ENCODE data around the gene ANG.
A peak's percentile ranks its signal among the peaks of the same experiment; 100 is the strongest.

Gene ANG

DNA sequence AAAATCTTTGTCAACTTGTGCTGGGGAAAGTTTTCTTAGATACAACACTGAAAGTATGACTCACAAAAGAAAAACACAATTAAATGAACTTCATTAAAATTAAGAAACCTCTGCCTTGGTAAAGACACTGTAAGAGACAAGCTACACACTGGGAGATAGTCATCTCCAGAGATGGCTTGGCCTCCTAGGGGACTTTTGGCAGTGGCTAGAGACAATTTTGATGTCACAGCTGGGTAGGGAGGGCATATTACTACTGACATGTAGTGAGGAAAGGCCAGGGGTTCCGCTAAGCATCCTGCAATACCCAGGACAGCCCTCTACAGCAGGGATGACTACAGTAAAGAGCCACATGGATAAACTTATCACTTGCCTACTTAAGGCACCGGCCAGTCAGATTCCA, 12.9 kb upstream of the ANG start:
- no peak for DNase-seq (ENCODE audit: low read depth in 1 of 2, low spot score in 1 of 2)

GRCh38 chr14:20676072-20676471, 12.5 kb upstream of the ANG start:
- no peak for DNase-seq (ENCODE audit: low read depth in 1 of 2, low spot score in 1 of 2)

DNA sequence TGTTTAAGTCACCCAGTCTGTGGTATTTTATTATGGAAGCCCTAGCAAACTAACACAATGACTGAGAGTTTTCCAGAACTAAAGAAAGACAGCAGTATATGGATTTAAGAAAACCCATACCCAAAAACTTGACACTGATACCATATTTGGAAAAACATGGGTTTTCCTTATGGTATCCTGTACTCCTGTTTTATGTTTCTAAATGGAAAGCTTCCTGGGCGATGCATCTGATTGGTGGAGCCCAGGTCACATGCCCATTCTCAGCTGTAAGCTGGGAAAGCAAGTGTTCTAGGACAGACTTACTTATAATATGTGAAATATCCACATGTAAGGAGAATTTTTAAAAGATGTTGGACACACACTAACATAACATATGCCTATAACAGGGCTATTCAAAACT, 8.7 kb upstream of the ANG start:
- no peak for DNase-seq (ENCODE audit: low read depth in 1 of 2, low spot score in 1 of 2)

DNA sequence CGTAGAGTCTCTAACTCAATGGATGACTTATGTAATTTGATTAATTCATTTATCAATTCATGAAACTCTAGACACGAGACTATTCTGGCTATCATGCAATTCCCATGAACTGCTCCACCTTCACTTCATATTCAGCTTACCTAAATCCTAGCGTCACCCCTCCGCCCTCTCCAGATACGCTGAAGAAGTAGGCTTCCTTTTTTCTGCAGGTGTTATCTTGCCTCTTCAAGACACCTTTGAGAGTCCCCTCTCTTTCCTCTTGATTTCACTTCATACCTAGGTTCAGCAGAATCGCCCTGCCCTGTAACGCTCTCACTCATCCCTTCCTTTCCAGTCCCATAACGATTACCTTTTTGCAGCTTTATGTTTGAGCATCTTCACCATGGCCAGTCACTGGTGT, 8.2 kb upstream of the ANG start:
- DNase-seq (ENCODE audit: low read depth in 1 of 2, low spot score in 1 of 2): no peak

DNA sequence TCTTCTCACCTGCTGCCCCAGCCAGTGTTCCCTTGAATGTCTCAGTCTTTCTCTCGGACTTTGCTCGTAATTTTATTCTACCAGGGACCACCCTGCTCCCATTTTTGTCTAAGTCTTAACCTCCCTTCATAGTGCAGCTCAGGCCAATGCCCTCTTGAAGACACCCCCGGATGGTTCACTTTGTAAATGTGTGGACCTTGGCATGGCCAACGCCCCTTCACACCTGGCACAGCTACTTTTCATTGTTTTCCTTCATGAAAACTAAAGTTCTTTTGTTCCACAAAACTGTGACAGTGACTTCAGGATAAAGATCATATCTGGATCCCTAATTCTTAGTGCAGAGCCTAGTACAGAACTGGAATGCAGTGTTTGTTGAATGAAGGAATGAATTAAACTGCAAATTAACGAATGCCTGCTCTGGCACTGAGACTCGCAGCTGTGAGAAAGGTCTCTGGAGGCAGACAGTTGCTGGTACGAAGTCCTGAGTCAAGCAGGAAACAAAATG, 7.7 kb upstream of the ANG start:
- DNase-seq (ENCODE audit: low read depth in 1 of 2, low spot score in 1 of 2): peak in 1 of 2 donors; percentile 27

GRCh38 chr14:20681348-20682126, 7.0 kb upstream of the ANG start:
- peak; percentile 67 to 75 for DNase-seq (ENCODE audit: low read depth in 1 of 2, low spot score in 1 of 2)

DNA sequence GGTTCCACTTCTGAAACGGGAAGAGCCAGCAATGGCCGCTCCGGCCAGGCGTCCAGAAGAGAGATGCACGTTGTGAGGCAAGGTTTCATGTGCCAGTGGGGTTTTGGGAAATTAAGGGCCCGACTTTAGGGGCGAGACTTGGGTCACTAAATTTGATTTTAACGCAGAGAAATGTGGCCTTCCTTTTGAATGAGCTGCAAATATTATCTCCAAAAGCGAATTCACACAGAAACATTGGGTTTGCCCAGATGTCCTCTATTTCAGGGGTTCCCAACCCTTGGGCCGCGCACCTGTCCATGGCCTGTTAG, 6.5 kb upstream of the ANG start:
- no peak for DNase-seq (ENCODE audit: low read depth in 1 of 2, low spot score in 1 of 2)

- peak; percentile 60 to 67 for DNase-seq (ENCODE audit: low read depth in 1 of 2, low spot score in 1 of 2)
Observed at GRCh38 chr14:20682435-20683124, 6.0 kb upstream of the ANG start.

DNA sequence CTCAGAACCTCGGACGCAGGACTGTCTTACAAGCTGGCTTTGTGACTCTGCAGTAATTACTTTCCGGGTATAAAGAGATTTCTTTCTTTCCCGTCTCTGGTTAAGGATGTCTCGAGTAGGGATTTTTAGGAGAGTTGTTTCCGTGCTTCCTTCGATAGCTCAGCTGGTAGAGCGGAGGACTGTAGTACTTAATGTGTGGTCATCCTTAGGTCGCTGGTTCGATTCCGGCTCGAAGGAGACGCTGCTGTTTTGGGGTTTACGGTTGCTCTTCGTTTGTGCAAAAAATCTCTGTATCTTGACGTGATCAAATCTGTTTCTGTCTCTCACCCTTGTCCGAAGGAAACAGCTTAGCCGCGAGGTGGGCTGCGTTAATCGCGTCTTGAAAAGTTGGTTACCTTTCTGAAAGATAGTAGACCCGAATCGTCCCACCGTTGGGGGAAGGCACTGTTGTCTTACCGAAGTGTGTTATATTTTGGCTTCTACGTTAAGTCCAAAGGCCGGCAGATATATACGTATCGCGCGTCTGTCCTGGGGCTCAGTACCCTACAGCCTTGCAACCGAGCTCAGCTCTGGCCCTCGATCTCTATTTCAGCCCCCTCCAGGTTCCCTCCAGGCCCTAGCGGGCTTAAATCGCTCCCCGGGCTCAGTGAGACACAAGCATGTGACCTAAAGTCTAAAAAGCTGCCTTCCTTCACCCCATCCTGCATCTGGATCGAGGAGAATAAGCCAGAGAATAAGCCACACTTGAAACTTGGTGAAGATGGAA, 5.3 kb upstream of the ANG start:
- DNase-seq (ENCODE audit: low read depth in 1 of 2, low spot score in 1 of 2): peak; percentile 53 to 58

- DNase-seq (ENCODE audit: low read depth in 1 of 2, low spot score in 1 of 2): peak; percentile 56 to 63
Observed at GRCh38 chr14:20683891-20684661, 4.5 kb upstream of the ANG start, which contains the start of gene RNASE4. Gene RNASE4, plus strand, starts transcription at chr14:20684560. Its CDS starts 14,812 bp downstream, at chr14:20699372.

DNA sequence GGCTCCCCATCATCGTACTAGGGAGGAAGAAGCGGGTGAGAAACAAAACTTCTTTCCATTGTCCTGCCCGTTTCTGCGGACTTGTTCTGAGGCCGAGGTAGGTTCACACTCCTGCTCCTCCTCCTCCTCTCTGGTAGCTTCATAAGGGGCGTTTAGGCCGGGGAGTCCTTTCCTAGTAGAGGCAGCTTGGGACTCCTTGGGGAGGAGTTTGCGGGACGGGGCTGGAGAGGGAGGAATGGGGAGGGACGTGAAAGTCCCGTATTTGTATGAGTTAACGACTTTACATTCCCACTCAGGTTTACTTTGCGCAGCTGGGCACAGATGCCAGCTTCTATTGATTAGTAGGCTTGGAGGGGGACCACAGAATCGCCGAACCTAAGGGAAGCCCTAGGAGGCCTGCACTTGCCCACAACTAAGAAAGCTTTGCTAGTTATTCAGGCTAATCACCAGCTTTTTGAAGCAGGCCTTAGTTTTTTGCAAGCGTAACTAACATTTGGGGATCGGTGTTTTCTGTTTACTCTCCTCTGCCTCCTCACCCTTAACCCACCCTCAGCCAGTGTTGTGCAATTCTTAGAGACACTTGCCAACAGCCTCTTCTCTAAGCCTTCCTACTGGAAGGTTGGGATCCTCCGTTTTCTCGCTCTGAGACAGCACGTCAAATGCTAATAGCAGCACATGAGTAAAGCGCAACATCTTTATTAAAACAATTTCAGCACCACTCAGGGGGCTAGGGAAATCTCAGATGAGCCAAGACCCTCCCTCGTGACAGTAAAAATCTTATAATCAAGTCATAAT, 3.7 kb upstream of the ANG start:
- no peak for DNase-seq (ENCODE audit: low read depth in 1 of 2, low spot score in 1 of 2)

GRCh38 chr14:20686386-20687143, 2.0 kb upstream of the ANG start:
- DNase-seq (ENCODE audit: low read depth in 1 of 2, low spot score in 1 of 2): no peak

- no peak for DNase-seq (ENCODE audit: low read depth in 1 of 2, low spot score in 1 of 2)
Observed at GRCh38 chr14:20687362-20688166, 1.0 kb upstream of the ANG start.

- DNase-seq (ENCODE audit: low read depth in 1 of 2, low spot score in 1 of 2): no peak
Observed at GRCh38 chr14:20690848-20691640, 2.5 kb downstream of the ANG start.

- no peak for DNase-seq (ENCODE audit: low read depth in 1 of 2, low spot score in 1 of 2)
Observed at GRCh38 chr14:20692116-20692751, 3.7 kb downstream of the ANG start.

GRCh38 chr14:20696764-20697163, 8.2 kb downstream of the ANG start:
- DNase-seq (ENCODE audit: low read depth in 1 of 2, low spot score in 1 of 2): no peak

- peak; percentile 28 to 38 for DNase-seq (ENCODE audit: low read depth in 1 of 2, low spot score in 1 of 2)
Observed at GRCh38 chr14:20697273-20698017, 8.9 kb downstream of the ANG start.

Data from activated T-helper 1 cell treated with anti-CD3 and anti-CD28 coated beads, Interleukin-2, amount 50 U/mL, for 16 hours (primary cell).